GM21576 (cell line): ENCODE results near the gene ARGFX.
A peak's percentile ranks its signal among the peaks of the same experiment; 100 is the strongest.
"Not testable (repeated sequence)": the region's sequence is repeated elsewhere in the genome, so short reads cannot be mapped to it uniquely, and the experiment has no call there.

Experiments
- ATAC-seq: cut with Tn5 transposase; IDR thresholded peaks from one replicate; pipeline ENCODE4 v1.9.1; 2021; ENCODE audit warnings: mild to moderate bottlenecking, moderate library complexity; ENCODE audit not compliant: unreplicated experiment

ARGFX gene

GRCh38 chr3:121567649-121568048 is at the start of gene ARGFX:
Gene ARGFX (plus strand): TSS chr3:121567949. CDS start chr3:121570714, 2,765 bp downstream.
- ATAC-seq: no peak

- ATAC-seq: no peak
Observed at GRCh38 chr3:121517953-121518655, 49.6 kb upstream of the ARGFX start.

- ATAC-seq: no peak
Observed at GRCh38 chr3:121520510-121520909, 47.2 kb upstream of the ARGFX start.

GRCh38 chr3:121529308-121529707 is 38.4 kb upstream of the ARGFX start:
- ATAC-seq: no peak

- ATAC-seq: no peak
Observed at GRCh38 chr3:121531269-121531668, 36.5 kb upstream of the ARGFX start.

GRCh38 chr3:121542924-121543323 is 24.8 kb upstream of the ARGFX start:
- ATAC-seq: no peak

GRCh38 chr3:121545049-121545573 is 22.6 kb upstream of the ARGFX start:
- ATAC-seq: no peak

GRCh38 chr3:121545574-121546455 is 21.9 kb upstream of the ARGFX start, which contains the start of gene POLQ:
Gene POLQ (minus strand): TSS chr3:121545988. CDS start chr3:121545877, 111 bp downstream.
- ATAC-seq: peak; percentile 84

GRCh38 chr3:121552379-121552778 is 15.4 kb upstream of the ARGFX start:
- no peak for ATAC-seq

GRCh38 chr3:121552797-121553196 is 15.0 kb upstream of the ARGFX start:
- no peak for ATAC-seq

- ATAC-seq: no peak
Observed at GRCh38 chr3:121557426-121557934, 10.3 kb upstream of the ARGFX start.

GRCh38 chr3:121562148-121562547 is 5.6 kb upstream of the ARGFX start:
- ATAC-seq: no peak

- ATAC-seq: no peak
Observed at GRCh38 chr3:121566773-121567172, 976 bp upstream of the ARGFX start.

GRCh38 chr3:121574449-121574848 is 6.7 kb downstream of the ARGFX start:
- ATAC-seq: no peak

GRCh38 chr3:121581691-121582090 is 13.9 kb downstream of the ARGFX start:
- no peak for ATAC-seq

- no peak for ATAC-seq
Observed at GRCh38 chr3:121584418-121584817, 16.7 kb downstream of the ARGFX start.

GRCh38 chr3:121592856-121593702 is 25.3 kb downstream of the ARGFX start, which contains the start of gene FBXO40:
Gene FBXO40 (plus strand): TSS chr3:121593379. CDS start chr3:121620576, 27,197 bp downstream.
- ATAC-seq: no peak

- ATAC-seq: not testable (repeated sequence)
Observed at GRCh38 chr3:121593806-121594205, 26.1 kb downstream of the ARGFX start.

- no peak for ATAC-seq
Observed at GRCh38 chr3:121594850-121595249, 27.1 kb downstream of the ARGFX start.

- no peak for ATAC-seq
Observed at GRCh38 chr3:121595765-121596406, 28.1 kb downstream of the ARGFX start.
